ENCODE measurements around the gene CFDP1.

CFDP1 gene

DNA sequence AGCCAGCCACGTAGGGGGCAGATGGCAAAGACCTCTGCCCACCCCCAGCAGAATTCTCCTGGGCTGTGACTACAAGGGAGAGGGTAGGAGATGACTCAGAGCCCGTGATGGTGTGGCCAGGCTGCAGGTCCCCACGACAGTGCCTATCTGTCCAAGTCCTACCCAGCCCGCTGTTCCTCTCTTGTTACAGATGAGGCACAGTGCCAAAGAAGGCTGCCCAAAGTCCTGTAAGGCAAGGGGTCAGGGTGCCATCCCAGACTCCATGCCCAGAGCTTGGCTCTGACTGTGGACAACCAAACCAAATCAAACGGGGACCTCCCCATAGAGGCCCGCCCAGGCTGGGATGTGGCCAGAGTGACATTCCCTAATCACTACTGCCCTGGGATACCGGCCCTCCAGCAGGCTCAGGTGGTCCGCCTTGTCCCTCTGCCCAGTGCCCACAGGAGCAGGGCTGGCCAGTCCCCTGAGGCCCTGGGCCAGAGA is 169.3 kb downstream of the CFDP1 start:
- ATAC-seq = no peak

- no peak for ATAC-seq
Observed at GRCh38 chr16:75263291-75263962, 169.9 kb downstream of the CFDP1 start.

GRCh38 chr16:75262800-75263127 is 170.5 kb downstream of the CFDP1 start:
- ATAC-seq = no peak

DNA sequence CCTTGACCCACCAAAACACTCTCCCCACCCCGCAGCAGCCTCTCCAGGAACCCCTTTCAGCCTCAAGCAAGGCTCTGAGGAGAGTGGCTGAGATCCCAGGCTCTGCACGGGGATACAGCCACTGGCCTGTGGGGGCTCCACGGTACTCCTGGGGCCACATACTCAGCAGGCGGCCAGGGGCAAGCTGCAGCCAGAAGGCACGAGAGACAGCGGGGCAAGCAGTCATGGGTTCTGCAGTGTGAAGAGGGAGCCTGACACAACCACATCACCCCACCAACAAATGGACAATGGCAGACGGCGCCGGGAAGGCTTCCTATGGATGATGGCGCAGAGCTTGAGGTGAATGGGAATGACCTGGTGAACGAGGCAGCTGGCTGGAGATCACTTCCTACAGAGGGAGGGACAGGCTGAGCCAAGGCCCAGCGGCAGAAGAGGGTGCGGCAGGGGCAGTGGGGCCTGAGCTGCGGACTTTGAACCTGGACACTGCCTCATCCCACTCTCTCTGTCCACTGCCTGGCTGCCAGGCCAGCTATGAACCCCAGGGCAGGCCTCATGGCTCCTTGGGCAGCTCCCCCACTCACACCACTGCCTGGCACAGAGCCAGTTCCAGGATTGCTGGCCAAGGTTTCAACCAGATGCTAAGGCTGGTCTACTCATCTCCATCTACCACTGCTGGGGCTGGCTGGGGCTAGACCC is 171.1 kb downstream of the CFDP1 start:
- ATAC-seq = no peak

DNA sequence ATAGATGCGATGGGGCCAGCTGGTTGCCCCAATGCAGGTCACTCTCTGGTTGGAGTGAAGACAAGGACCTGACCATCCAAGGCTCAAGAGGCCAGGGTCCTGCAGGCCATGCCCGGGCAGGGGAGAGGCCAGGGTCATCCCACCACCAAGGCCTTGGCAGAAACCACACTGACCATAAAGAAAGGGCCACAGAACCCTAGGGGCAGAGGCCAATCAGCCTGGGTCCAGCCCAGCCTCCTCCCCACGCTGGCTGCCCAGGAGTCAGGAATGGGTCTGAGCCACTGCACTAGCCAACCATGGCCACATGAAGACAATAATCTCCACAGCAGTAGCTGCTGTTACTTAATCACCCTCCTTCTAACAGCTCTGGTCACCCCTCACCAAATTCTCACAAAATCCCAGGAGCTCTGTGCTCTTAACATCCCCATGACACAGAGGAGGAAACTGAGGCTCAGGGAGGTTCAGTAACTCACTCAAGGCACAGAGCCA is 171.7 kb downstream of the CFDP1 start:
- ATAC-seq = no peak

- ATAC-seq = no peak
Observed at GRCh38 chr16:75260851-75261589, 172.3 kb downstream of the CFDP1 start.

GRCh38 chr16:75258807-75259141 is 174.5 kb downstream of the CFDP1 start:
- no peak for ATAC-seq

- no peak for ATAC-seq
Observed at GRCh38 chr16:75257886-75258806, 175.2 kb downstream of the CFDP1 start.

DNA sequence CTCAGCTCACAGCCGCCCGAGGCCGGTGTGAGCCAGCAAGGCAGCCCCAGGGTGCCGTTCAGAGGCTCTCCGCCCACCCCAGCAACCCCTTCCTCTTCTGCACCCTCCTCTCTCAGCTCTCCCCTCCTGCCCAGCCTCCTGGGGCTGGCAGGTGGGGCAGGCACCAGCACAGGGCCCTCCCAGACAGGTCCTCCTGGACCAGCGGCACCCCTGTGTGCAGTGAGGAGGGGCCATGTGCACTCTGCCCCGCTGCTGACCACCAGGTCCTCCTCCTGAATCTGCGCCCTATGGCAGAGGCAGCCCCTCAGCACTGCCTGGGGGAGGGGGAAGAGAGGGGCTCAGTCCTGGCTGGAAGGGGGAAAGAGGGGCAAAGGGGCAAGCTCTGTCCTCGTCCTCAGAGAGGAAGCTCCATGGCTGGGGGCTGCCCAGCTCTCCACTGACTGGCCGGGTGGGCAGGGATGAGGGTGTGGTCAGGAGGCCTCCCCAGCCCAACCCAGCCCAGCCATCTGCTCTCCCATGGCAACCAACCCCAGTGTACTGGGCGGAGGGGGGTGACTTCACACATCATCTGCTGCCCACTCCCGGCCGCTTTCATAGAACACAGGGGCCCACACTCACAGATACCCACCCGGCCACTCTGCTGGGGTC is 176.5 kb downstream of the CFDP1 start:
- no peak for ATAC-seq

DNA sequence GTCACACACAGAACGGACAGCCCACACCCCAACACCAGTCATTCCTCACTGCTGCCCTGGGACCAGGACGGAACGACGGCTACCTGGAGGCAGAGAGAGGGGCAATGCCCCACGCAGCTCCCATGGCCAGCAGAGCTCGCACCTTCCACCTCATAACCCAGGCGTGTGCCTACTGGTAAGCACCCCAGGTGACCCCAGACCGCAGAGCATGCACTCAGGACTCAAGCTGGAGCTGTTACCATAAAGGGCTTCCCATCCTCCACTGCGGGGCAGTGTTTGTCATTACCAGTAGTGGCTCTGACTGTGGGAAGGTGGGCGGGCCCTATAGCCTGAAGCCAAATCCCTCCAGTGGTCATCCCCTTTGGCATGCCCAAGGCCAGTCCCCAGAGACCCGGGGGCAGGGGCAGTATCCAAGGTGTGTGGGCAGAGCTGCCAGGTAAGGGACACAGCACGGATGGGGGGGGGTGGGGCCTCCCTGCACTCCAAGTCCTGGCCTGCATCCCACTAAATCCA is 177.2 kb downstream of the CFDP1 start:
- ATAC-seq = no peak

GRCh38 chr16:75254359-75254837 is 178.9 kb downstream of the CFDP1 start:
- no peak for ATAC-seq

- no peak for ATAC-seq
Observed at GRCh38 chr16:75252946-75253911, 180.1 kb downstream of the CFDP1 start.

DNA sequence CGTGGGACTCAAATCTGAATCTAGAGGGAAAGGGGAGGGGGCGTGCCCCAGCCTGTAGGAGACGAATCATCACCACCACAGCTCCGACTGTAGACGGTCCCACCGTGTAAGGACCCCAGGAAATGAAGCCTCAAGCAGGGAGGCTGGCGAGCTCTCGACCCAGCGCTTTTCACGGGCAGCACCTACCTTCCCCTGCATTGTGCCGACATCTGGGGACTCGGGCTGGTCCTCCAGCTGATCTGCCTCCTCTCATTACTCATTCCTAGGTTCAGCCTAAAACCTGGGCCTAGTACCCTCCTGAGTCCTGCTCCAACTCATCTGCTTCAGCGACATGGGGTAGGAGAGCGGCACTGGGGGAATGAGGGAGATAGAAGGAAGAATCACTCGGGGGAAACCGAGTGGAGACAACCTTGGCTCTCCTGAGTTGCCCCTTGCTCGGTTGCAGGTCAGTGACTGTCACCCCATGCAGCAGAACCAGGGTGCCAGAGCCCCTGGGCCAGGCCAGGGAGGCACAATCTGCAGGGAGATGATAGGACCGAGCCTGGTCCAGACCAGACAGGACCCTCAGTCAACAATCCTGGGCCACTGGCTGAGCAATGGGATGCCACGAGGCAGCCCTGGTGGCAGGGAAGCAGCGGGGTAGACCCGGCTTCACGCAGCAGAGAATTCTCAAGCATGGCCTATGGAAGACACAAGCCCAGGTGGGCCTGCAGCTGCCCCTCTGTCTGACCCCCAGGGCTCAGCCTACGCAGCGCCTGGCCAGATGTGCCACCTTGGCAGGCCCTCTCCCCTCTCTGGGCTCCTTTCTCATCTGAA is 181.0 kb downstream of the CFDP1 start:
- no peak for ATAC-seq

DNA sequence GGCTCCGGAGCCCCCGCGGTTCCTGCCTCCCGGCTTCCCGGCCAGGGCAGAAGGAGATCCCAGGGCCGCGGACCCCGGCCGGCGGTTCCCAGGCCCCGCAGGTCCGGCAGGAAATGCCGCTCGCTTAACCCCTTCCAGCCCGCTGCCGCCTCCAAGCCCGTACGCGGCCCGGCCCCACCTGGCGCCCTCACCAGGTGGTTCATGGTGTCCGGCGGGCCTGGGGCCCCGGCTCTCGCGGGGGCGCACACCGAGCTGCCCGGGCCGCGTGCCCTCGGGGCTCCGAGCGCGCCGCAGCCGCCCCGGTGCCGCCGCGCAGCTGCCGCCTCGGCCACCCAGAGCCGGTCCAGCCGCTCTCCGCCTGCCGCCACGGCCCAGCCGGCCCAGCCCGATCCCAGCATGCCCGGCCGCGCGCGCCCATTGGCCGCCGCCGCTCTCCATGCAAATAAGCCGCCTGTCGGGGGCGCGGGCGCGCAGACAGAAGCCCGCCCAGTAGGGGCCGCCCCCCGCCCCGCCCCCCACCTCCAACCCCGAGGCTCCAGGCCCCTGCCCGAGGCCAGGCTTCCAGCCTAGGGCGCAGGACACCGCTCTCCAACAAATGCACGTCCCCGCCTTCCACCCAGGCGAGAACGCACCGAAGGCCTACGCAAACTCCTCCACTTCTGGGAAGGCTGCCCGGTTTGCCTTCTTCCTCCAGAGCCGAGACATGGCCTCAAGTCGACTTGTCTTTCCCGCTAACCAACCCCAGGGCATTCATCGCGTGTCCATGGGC is 181.8 kb downstream of the CFDP1 start, which contains the start of gene BCAR1:
TSS of gene BCAR1 (minus strand) at position 345 of the 769 bp plus-strand sequence. CDS start at position 203, 142 bp downstream.
- ATAC-seq = peak; percentile 35 to 43

DNA sequence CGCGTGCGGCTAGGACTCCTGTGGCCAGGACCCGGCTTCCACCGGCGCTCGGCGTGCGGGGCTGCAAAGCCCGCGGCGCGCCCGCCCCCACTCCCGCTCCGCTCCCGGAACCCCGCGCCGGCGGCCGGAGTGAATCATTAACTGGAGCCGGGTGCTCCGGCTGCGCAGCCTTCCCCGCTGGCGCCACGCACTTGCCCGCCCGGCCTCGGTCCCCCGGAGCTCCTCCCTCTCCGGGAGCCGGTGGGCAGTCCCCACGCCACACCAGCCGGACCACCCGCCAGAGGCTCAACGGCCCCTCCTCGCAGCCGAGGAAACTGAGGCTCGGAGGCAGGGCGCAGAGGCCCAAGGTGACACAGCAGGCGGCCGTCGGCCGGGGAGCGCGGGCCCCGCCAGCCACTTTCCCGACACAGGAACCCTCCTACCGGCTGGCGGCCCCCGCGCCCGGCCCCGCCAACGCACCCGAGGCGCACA is 182.5 kb downstream of the CFDP1 start:
- ATAC-seq = no peak

- ATAC-seq = no peak
Observed at GRCh38 chr16:75250089-75250808, 183.1 kb downstream of the CFDP1 start.

DNA sequence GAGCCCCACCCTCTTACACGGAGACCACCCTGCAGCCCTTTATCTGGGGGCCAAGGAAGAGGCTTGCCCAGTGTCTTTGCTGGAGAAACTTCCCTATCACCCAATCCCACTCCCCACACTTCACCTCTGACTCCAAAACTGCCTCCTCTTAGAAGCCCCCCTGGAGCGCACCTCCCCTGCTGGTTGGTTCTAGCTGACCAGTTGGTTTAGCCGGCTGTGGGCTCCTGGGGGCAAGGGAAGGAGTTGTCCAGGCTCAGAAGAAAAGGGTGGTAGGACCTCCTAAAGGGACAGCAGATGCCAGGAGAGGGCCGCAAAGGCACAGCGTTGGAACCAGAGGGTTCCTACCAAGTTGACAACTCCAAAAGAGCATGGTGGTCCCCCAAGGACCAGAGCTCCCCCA is 183.9 kb downstream of the CFDP1 start:
- no peak for ATAC-seq
